Progenitor cell of endocrine pancreas (in vitro differentiated cells): ENCODE measurements around the gene SLC9A9. TPM values are rescaled to one million over a fixed set of nuclear protein-coding genes. Genes with fewer than 3 reads are reported as not detected.

ENCODE experiments used
- DNase-seq: peaks from one replicate; pipeline ENCODE4 v3.0.0; 2021; ENCODE audit warnings: low spot score; ENCODE audit not compliant: unreplicated experiment
- H3K27ac Mint-ChIP-seq: 2 replicates; pipeline ENCODE4 v1.8.0; 2021; ENCODE audit warnings: mild to moderate bottlenecking, moderate library complexity, mixed read lengths
- H3K27me3 Mint-ChIP-seq: 2 replicates; pipeline ENCODE4 v1.8.0; 2021; ENCODE audit warnings: mixed read lengths
- H3K36me3 Mint-ChIP-seq: 2 replicates; pipeline ENCODE4 v1.8.0; 2022; ENCODE audit warnings: mixed read lengths; ENCODE audit not compliant: insufficient read depth
- H3K4me1 Mint-ChIP-seq: 2 replicates; pipeline ENCODE4 v1.8.0; 2021; ENCODE audit warnings: low read depth, mixed read lengths
- H3K4me3 Mint-ChIP-seq: 2 replicates; pipeline ENCODE4 v1.8.0; 2021; ENCODE audit warnings: low read depth, mild to moderate bottlenecking, moderate library complexity, mixed read lengths
- H3K9me3 Mint-ChIP-seq: 2 replicates; pipeline ENCODE4 v1.8.0; 2021; ENCODE audit warnings: low read depth, mixed read lengths
- total RNA-seq: library from RNA; stranded (reverse); gene quantifications from 2 replicates; pipeline ENCODE4 v1.2.1, GENCODE V29; 2021
- TF ChIP-seq, protein P1 (sequence below): fragments of 200-600 bp; sonication (generic); IDR thresholded peaks from one replicate; pipeline ENCODE4 v1.5.0; 2021; ENCODE audit warnings: antibody characterized with exemption, mild to moderate bottlenecking; ENCODE audit not compliant: unreplicated experiment

Gene SLC9A9
- total RNA-seq, 1 donor from 2014 or later = 0.17 TPM

DNA sequence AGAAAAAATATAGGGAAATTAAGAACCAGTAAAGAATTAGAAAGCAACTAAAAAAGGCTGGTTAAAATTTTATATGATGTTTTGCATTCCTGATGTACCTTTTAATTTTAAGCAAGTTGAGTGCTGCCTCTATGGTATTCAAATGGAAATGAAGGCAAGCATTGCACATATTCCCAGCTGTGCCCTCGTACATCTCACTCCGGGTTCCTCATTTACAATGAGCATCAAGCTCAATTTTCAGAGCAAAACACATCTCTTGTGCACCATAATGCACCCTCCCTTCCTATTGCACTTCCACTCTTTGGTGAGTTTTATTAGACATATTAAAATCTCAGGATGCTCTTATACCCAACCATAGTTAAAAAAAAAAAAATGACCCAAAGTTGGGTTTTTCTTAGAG, 460.8 kb downstream of the SLC9A9 start:
- no peak for DNase-seq
- Mint-ChIP-seq H3K4me3 (no peak overlapping the region), H3K27me3 (no peaks in the 10 kb centered on the region), H3K36me3 (peaks cover 1% of the 10 kb centered on the region), H3K4me1 (no peaks in the 10 kb centered on the region), H3K9me3 (peaks cover 7% of the 10 kb centered on the region), H3K27ac (no peak overlapping the region)
- TF ChIP-seq, protein P1, sequence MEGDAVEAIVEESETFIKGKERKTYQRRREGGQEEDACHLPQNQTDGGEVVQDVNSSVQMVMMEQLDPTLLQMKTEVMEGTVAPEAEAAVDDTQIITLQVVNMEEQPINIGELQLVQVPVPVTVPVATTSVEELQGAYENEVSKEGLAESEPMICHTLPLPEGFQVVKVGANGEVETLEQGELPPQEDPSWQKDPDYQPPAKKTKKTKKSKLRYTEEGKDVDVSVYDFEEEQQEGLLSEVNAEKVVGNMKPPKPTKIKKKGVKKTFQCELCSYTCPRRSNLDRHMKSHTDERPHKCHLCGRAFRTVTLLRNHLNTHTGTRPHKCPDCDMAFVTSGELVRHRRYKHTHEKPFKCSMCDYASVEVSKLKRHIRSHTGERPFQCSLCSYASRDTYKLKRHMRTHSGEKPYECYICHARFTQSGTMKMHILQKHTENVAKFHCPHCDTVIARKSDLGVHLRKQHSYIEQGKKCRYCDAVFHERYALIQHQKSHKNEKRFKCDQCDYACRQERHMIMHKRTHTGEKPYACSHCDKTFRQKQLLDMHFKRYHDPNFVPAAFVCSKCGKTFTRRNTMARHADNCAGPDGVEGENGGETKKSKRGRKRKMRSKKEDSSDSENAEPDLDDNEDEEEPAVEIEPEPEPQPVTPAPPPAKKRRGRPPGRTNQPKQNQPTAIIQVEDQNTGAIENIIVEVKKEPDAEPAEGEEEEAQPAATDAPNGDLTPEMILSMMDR = no peak

DNA sequence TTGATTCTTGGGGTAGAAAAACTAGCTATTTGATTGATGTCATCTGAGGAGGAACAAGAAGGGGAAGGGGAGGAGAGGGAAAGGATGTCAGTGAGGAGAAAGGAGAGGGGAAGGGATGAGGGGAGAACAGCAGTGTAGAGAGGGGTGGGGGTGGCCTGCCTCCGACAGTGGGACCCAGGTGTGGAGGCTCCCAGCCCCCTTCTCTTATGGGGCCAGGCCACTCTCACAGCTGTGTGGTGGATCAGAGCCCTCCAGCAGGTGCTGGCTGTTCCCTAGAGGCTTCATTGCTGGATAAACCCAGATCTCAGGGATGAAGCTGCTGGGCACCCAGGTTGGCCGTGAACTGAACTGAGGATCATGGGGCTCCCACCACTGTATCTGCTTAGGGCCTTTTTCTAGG, 464.2 kb downstream of the SLC9A9 start:
- DNase-seq = no peak
- no peaks in the 10 kb centered on the region for H3K4me1 Mint-ChIP-seq
- peaks cover 4% of the 10 kb centered on the region for H3K9me3 Mint-ChIP-seq
- TF ChIP-seq, protein P1 = no peak
- H3K4me3 Mint-ChIP-seq = no peak overlapping the region
- no peak overlapping the region for H3K27ac Mint-ChIP-seq
- no peaks in the 10 kb centered on the region for H3K27me3 Mint-ChIP-seq
- peaks cover 1% of the 10 kb centered on the region for H3K36me3 Mint-ChIP-seq

DNA sequence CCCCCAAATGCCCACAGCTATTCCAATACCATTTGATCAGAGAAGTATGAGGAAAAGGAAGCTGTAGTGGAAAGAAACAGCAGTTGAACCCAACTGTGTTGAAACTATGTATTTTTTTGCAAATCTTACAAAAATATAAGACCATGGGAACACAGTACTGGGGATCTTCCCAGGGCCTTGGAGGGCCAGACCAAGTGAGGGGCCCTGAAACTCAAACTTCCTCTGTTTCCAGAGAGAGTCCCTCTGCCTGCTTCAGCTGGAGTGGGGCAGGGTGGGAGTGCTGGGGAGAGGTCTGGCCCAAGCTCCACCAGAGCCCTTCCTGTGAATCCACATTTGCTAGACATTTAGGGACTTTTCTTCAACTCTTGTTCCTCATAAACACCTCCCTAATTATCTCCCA, 464.8 kb downstream of the SLC9A9 start:
- Mint-ChIP-seq H3K27ac (no peak overlapping the region), H3K9me3 (peaks cover 4% of the 10 kb centered on the region), H3K4me3 (no peak overlapping the region)

DNA sequence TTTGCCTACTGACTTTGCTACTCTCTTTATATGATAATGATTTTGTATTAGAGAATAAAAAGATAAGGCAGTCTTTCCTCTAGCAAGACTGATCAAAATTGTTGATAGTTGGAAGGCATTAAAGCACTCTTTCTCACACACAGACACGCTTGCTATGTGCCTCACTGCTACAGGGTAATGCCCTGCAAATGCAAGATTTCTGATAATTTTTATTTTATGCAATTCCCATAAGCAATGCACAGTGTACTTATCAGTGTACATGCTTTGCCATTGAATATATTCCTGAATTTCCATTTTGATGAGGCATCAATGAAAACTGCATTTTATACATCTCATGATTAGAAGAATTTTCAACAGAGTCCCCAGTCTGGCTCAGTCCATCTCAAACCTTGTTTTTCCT, 465.5 kb downstream of the SLC9A9 start:
- Mint-ChIP-seq H3K27ac (no peak overlapping the region), H3K36me3 (peaks cover 1% of the 10 kb centered on the region), H3K4me3 (no peak overlapping the region), H3K4me1 (no peaks in the 10 kb centered on the region), H3K27me3 (peaks cover 1% of the 10 kb centered on the region), H3K9me3 (peaks cover 4% of the 10 kb centered on the region)
- DNase-seq = no peak
- TF ChIP-seq, protein P1 = no peak

More for the DNA sequence above, 464.8 kb downstream of the SLC9A9 start:
- Mint-ChIP-seq H3K36me3 (peaks cover 1% of the 10 kb centered on the region), H3K4me1 (no peaks in the 10 kb centered on the region), H3K27me3 (no peaks in the 10 kb centered on the region)
- DNase-seq = no peak
- TF ChIP-seq, protein P1 = no peak

DNA sequence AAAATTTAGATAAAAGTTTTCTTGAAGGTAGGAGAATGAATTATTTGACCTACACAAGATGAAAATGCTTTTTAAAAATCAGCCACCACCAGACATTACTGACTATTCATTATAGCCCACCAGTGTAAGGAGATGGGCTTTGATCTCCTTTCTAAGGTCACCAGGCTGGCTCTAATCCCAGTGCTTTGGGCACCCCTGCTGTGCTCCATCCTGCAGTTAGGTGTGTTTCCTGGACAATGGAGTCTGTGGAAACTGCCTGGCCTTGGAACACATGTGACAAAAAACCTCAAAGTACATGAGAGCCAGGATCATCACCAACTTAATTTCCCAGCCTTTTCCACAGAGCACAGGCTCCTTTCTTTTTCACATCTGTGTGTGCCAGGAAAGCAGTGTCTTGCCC, 467.8 kb downstream of the SLC9A9 start:
- Mint-ChIP-seq H3K36me3 (peaks cover 1% of the 10 kb centered on the region), H3K4me3 (no peak overlapping the region), H3K4me1 (no peaks in the 10 kb centered on the region), H3K9me3 (peaks cover 4% of the 10 kb centered on the region), H3K27ac (no peak overlapping the region), H3K27me3 (peaks cover 3% of the 10 kb centered on the region)
- TF ChIP-seq, protein P1 = no peak
- DNase-seq = no peak
